Measurements from ENCODE around the gene CCDC149.

DNA sequence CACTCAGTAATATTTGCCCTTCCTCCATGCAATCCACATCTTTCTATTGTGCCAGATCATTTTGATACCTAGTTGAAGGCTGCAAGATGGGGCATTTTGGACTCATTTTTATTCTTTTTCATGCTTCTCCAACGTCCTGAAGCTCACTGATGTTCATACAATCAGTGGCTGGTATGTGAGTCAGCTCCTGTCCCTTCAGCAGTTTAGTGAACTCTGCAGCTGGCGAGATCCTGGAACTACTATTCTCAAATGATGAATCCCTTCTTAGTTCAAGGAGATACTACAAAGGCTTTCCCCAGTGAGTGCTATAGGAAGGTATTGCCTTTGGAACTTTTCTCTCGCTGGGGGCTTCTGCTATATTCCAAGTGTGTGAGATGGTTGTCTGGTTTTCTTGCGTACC lies 9.6 kb upstream of the CCDC149 start:
- TF ChIP-seq MTF1 (CRISPR knock-in tag; IDR thresholded peaks at IDR 0.05; ENCODE audit: borderline replicate concordance): no peak
- TF ChIP-seq, protein P1, sequence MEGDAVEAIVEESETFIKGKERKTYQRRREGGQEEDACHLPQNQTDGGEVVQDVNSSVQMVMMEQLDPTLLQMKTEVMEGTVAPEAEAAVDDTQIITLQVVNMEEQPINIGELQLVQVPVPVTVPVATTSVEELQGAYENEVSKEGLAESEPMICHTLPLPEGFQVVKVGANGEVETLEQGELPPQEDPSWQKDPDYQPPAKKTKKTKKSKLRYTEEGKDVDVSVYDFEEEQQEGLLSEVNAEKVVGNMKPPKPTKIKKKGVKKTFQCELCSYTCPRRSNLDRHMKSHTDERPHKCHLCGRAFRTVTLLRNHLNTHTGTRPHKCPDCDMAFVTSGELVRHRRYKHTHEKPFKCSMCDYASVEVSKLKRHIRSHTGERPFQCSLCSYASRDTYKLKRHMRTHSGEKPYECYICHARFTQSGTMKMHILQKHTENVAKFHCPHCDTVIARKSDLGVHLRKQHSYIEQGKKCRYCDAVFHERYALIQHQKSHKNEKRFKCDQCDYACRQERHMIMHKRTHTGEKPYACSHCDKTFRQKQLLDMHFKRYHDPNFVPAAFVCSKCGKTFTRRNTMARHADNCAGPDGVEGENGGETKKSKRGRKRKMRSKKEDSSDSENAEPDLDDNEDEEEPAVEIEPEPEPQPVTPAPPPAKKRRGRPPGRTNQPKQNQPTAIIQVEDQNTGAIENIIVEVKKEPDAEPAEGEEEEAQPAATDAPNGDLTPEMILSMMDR (IDR thresholded peaks at IDR 0.05 in 2 of 3, conservative IDR thresholded peaks at IDR 0.05 in 1 of 3; ENCODE audit: insufficient read depth in 2 of 3, low read depth in 1 of 3, low read length in 3 of 3): no peak
- TF ChIP-seq HNRNPK (IDR thresholded peaks at IDR 0.05; ENCODE audit: low read depth, low read length, poor library complexity, severe bottlenecking): no peak
- TF ChIP-seq ZFP36 (IDR thresholded peaks at IDR 0.05; ENCODE audit: low read depth, low read length, partially characterized antibody): no peak
- TF ChIP-seq, protein P2, sequence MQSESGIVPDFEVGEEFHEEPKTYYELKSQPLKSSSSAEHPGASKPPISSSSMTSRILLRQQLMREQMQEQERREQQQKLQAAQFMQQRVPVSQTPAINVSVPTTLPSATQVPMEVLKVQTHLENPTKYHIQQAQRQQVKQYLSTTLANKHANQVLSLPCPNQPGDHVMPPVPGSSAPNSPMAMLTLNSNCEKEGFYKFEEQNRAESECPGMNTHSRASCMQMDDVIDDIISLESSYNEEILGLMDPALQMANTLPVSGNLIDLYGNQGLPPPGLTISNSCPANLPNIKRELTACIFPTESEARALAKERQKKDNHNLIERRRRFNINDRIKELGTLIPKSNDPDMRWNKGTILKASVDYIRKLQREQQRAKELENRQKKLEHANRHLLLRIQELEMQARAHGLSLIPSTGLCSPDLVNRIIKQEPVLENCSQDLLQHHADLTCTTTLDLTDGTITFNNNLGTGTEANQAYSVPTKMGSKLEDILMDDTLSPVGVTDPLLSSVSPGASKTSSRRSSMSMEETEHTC (IDR thresholded peaks at IDR 0.05): no peak
- TF ChIP-seq, protein P3, sequence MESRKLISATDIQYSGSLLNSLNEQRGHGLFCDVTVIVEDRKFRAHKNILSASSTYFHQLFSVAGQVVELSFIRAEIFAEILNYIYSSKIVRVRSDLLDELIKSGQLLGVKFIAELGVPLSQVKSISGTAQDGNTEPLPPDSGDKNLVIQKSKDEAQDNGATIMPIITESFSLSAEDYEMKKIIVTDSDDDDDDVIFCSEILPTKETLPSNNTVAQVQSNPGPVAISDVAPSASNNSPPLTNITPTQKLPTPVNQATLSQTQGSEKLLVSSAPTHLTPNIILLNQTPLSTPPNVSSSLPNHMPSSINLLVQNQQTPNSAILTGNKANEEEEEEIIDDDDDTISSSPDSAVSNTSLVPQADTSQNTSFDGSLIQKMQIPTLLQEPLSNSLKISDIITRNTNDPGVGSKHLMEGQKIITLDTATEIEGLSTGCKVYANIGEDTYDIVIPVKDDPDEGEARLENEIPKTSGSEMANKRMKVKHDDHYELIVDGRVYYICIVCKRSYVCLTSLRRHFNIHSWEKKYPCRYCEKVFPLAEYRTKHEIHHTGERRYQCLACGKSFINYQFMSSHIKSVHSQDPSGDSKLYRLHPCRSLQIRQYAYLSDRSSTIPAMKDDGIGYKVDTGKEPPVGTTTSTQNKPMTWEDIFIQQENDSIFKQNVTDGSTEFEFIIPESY (CRISPR knock-in tag; IDR thresholded peaks at IDR 0.05): no peak
- TF ChIP-seq POLR2A (conservative IDR thresholded peaks at IDR 0.05): no peak
